ENCODE measurements around the gene TOGARAM2. TPM values are rescaled to one million over a fixed set of nuclear protein-coding genes. Genes with fewer than 3 reads are reported as not detected.
"Not testable (repeated sequence)": the region's sequence is repeated elsewhere in the genome, so short reads cannot be mapped to it uniquely, and the experiment has no call there.

The TOGARAM2 gene
- total RNA-seq, 1 donor from 2014 or later = not detected

DNA sequence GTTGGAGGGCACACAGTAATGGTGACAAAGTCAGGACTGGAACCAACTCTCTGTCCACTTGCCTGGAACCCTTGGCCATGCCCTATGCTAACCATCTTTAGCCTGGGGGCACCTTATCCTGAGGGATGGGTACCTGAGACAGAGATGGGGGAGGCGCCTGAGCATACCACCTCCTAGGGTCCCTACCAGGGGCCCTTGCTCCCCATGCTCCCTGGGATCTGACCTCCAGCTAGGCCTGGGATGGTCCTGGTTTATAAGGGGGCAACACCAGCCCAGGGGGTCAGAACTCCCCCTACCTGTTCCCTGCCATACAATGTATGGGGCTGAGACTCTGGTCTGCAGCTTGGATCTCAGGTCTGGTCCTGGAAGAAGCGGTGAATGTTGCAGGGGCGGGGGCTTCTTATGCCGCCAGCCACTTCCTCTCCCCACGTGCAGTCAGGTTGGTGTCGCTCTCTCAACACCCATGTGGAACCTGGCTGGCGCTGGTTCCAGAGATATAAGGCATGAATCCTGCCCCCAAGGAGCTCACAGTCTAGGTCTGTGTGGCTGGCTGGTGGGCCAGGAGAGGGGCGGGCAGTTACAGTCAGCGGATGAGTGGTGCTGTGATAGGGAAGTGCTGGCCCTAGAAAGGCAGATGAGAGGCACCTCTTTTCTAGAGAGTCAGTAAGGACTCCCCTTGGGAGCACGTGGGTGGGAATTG, 3.8 kb upstream of the TOGARAM2 start:
- DNase-seq (ENCODE audit: low read depth) = no peak

DNA sequence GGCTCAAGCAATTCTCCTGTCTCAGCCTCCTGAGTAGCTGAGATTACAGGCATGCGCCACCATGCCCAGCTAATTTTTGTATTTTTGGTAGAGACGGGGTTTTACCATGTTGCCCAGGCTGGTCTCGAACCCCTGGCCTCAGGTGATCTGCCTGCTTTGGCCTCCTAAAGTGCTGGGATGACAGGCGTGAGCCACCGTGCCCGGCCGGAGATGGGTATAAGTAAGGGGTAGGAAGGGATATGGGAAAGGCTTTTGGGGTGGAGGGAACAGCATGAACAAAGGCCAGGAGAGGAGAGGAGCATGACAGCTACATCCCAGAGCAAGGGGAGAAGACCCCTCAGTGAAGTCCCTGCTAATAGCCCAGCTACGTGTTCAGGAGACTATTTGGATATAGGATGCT, 3.1 kb upstream of the TOGARAM2 start:
- DNase-seq (ENCODE audit: low read depth) = not testable (repeated sequence)

DNA sequence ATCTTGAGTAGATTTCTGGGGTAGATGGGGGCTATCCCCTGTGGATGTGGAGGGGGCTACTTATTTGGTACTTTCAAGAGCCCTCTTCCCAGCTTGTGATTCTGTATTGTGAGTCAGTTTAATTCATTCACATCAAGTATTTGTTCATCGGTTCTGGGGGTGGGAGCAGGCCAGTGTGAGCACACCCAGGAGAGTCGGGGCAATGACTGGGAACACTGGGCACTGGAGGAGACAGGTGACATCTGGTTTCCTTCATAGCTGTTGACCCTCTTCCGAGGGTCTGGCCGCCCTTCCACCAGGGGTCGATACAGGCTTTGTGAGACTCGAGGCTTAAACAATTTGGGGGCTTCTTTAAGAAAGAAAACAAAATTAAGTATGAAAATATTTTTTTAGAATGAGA, 2.5 kb upstream of the TOGARAM2 start:
- DNase-seq (ENCODE audit: low read depth) = no peak

- peak; percentile 37 for DNase-seq (ENCODE audit: low read depth)
Observed at GRCh38 chr2:28979041-28979440, 2.1 kb upstream of the TOGARAM2 start.

DNA sequence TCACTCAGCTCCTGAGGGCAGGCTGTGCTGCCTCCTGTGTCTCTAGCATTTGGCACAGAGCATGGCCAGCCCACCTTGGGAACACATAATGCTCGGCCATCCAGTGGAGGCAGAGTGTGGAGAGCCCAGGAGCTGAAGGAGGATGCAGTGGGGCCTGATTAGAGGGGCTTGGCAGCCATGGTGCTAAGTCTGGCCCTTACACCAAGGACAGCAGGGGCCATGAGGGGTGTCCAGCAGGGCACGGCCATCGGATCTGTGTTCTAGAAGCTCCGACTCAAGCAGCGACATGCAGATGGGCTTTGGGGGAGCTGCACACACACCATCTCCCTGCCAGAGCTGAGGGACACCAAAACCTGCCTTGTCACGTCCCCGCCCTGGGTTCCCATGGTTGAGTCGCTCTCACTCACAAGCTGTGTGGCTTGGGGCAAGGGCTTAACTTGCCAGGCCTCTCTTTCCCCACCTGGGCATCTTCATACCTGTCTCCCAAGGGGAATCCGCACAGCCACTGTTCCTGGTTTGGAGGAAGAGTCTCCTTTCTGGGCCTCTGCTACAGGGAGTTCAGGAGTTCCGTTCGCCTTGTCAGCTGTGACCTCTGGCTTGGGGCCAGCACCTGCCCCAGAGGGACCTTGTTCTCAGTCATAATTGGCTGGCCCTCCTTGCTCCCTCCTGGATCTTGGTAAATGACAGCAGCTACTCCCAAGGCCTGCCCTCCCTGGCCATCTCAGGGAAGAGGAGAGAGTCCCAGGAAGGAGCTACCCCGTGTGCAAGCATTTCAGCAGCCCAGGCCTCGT, 1.3 kb upstream of the TOGARAM2 start:
- DNase-seq (ENCODE audit: low read depth) = no peak

DNA sequence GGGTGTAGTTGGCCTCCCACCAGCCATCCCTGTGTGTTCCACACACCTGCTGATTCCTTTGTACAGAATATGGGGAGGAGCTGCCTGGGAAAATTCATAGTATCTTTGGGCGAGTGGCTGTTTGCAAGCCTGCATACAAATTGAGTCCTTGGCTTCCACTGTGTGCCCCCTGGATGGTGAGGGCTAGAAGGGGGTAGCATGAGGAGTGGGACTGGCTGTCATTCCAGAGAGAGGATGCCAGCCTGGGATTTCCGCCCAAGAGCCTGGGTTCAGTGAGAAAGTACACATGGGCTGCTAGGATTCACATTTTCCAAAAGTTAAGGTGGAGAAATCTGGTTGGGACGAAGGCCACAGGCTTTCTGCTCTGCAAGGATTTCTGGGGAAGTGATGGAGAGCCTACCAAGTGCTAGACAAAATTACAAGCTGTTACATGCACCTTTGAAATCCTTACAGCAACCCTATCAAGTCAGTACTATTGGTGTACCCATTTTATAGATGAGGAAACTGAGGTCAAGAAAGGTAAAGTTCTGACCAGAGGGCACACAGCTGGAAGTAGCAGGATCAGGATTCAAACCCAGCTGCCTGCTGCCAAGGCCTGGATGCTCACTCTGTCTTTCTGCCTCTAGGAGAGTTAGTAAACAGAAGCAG, 606 bp upstream of the TOGARAM2 start:
- DNase-seq (ENCODE audit: low read depth) = no peak

DNA sequence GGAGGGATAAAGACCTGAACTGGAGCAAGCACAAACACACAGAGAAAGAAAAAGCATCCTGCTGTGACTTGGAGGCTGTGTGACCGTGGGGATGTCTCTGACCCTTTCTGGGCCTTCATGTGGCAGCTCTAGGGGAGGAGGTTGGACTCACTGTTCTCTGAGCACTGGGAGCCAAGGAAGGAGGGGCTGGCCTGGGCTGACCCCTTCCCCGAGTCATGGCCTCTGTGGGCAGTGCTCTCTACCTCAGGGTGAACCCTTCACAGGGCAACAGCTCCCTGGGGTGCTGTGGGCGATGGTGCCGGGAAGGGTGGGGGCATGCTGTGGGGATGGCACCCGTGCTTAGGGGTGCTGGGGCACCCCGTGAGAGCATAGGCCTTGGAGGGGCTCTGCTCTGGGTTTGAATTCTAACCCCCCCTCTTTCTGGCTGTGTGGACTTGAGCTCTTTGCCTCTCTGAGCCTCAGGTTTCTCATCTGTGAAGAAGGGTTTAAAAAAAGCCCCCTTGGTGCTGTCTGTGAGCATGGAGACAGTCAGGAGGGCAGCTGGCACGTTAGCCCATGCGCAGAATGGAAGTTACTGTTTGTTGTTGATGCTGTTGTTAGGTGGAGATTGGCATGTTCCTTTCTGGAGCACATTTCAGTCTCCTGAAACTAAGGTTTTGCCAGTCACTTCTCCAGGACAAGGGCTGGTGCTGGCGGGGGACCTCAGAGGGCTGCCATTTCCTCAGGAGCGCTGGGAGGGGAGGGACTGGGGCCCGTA, 700 bp downstream of the TOGARAM2 start:
- no peak for DNase-seq (ENCODE audit: low read depth)

- no peak for DNase-seq (ENCODE audit: low read depth)
Observed at GRCh38 chr2:28982381-28982950, 1.4 kb downstream of the TOGARAM2 start.

DNA sequence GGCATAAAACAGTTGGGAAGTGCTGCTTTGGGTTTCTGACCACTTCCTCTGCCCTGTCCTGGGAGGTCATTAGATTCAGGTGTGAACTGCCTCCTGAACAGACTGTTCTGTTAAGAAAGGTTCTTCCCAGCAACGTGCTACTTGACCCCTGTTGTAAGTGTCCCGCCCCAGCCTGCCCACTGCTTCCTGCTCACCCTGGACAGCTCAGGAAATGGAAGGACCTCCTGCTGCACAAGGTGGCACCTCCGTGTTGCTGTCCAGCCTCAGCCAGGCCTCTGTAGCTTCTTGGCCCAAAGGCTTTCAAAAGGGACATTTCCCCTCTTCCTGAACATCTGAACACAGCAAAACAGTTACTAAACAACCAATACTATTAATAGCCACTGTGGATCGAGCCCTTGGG, 5.3 kb downstream of the TOGARAM2 start:
- no peak for DNase-seq (ENCODE audit: low read depth)

GRCh38 chr2:28989973-28990372, 8.9 kb downstream of the TOGARAM2 start:
- DNase-seq (ENCODE audit: low read depth) = no peak

GRCh38 chr2:28990445-28990844, 9.3 kb downstream of the TOGARAM2 start:
- no peak for DNase-seq (ENCODE audit: low read depth)

- no peak for DNase-seq (ENCODE audit: low read depth)
Observed at GRCh38 chr2:28991021-28991420, 9.9 kb downstream of the TOGARAM2 start.

- DNase-seq (ENCODE audit: low read depth) = no peak
Observed at GRCh38 chr2:28991460-28991859, 10.4 kb downstream of the TOGARAM2 start.

GRCh38 chr2:28993206-28993960, 12.3 kb downstream of the TOGARAM2 start:
- DNase-seq (ENCODE audit: low read depth) = peak; percentile 30

GRCh38 chr2:28994074-28994473, 13.0 kb downstream of the TOGARAM2 start:
- no peak for DNase-seq (ENCODE audit: low read depth)

DNA sequence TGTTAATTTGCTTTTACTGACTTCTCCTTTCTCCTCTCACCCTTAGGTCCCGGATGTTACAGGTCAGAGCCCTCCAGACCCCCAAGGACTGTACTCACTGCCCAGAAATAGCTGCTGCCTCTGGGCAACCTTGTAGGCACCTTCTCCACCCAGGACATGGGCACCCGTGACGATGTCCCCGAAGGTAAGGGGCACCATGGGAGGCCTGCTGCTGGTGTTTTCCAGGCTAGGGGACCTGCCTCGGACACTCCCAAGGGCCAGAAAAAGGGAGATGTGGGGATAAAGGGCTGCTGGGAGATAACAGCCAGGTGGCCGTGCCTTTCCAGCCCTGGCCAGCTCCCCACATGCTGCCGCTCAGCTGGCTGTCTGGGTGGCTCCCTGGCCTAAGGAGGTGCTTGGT, 13.6 kb downstream of the TOGARAM2 start:
- no peak for DNase-seq (ENCODE audit: low read depth)

GRCh38 chr2:28995765-28996750, 15.0 kb downstream of the TOGARAM2 start:
- no peak for DNase-seq (ENCODE audit: low read depth)

DNA sequence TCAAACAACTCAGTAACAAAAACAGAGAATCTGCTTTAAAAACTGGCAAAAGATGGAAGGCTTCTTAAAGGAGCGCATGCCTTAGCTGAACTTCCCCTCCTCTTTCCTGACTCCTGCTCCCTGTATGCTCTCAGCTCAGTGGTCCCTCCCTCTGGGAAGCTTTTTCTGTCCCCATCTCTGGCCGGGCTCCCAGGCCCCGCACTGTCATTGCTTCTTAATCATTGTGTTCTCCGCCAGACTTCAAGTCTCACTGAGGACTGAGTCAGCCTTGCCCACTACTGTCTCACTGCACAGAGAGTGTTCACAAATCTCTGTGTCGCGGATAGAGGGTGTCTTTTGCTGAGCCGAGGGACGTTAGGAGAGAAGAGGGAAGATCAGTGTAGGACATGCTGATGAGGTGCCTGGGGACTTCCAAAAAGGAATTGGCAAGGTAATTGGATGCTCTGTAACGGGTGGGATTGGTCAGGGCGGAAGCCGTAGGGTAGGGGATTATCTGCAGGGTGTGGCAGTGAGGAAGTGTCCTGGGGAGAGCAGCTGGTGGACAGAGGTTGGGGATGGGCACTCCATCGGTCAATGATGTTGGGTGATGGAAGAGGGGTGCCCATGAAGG, 16.2 kb downstream of the TOGARAM2 start:
- no peak for DNase-seq (ENCODE audit: low read depth)
